Loucy (cell line): ENCODE measurements around the gene GBA2.

Source experiments
- H2AFZ ChIP-seq: fragments of 200-600 bp; sonication (generic); 2 replicates; pipeline ENCODE4 v1.6.0; 2016; ENCODE audit warnings: antibody characterized with exemption, mild to moderate bottlenecking, low read length, moderate library complexity
- H3F3A ChIP-seq: fragments of 200-600 bp; 2 replicates; pipeline ENCODE4 v1.6.0; 2016; ENCODE audit warnings: antibody characterized with exemption, low read depth, mild to moderate bottlenecking
- H3K27me3 ChIP-seq: fragments of 200-600 bp; sonication (generic); 2 replicates; pipeline ENCODE4 v1.6.1; 2014; ENCODE audit warnings: low read length, mild to moderate bottlenecking; ENCODE audit not compliant: insufficient read depth, poor library complexity, severe bottlenecking
- H3K36me3 ChIP-seq: fragments of 200-600 bp; sonication (generic); 2 replicates; pipeline ENCODE4 v1.6.1; 2016; ENCODE audit warnings: low read length; ENCODE audit not compliant: insufficient read depth
- H3K4me1 ChIP-seq: fragments of 200-600 bp; sonication (generic); 2 replicates; pipeline ENCODE4 v1.5.1; 2014; ENCODE audit warnings: low read length, mild to moderate bottlenecking; ENCODE audit not compliant: insufficient read depth, poor library complexity, severe bottlenecking
- H3K4me2 ChIP-seq: fragments of 200-600 bp; sonication (generic); 2 replicates; pipeline ENCODE4 v1.6.0; 2014; ENCODE audit warnings: antibody characterized with exemption, low read length, low read depth, mild to moderate bottlenecking; ENCODE audit not compliant: poor library complexity, severe bottlenecking
- H3K4me3 ChIP-seq: fragments of 200-600 bp; sonication (generic); 2 replicates; pipeline ENCODE4 v1.5.1; 2014; ENCODE audit warnings: low read length, mild to moderate bottlenecking, mixed read lengths; ENCODE audit not compliant: poor library complexity, severe bottlenecking
- H3K79me2 ChIP-seq: fragments of 200-600 bp; sonication (generic); 2 replicates; pipeline ENCODE4 v1.6.1; 2014; ENCODE audit warnings: low read length; ENCODE audit not compliant: insufficient read depth
- H3K9ac ChIP-seq: fragments of 200-600 bp; sonication (generic); 2 replicates; pipeline ENCODE4 v1.6.0; 2014; ENCODE audit warnings: mild to moderate bottlenecking, low read depth, low read length, moderate library complexity; ENCODE audit not compliant: poor library complexity, severe bottlenecking
- H3K9me2 ChIP-seq: fragments of 200-600 bp; sonication (generic); replicated peaks from 2 replicates; pipeline ENCODE4 v1.6.1; 2016; ENCODE audit warnings: low read depth, low read length, mixed read lengths
- H3K9me3 ChIP-seq: fragments of 200-600 bp; sonication (generic); 2 replicates; pipeline ENCODE4 v1.6.1; 2014; ENCODE audit warnings: mild to moderate bottlenecking, antibody characterized with exemption, low read length, low read depth; ENCODE audit not compliant: insufficient read depth
- H4K20me1 ChIP-seq: fragments of 200-600 bp; sonication (generic); 2 replicates; pipeline ENCODE4 v1.6.0; 2014; ENCODE audit warnings: antibody characterized with exemption, low read length, mild to moderate bottlenecking; ENCODE audit not compliant: insufficient read depth, poor library complexity, severe bottlenecking
- CTCF ChIP-seq: fragments of 200-600 bp; sonication (generic); conservative IDR thresholded peaks from 2 replicates; pipeline ENCODE4 v1.5.1; 2014; ENCODE audit warnings: mild to moderate bottlenecking, antibody characterized with exemption, low read length
- EZH2phosphoT487 ChIP-seq: fragments of 200-600 bp; IDR thresholded peaks from 2 replicates; pipeline ENCODE4 v1.6.1; 2018; ENCODE audit warnings: antibody characterized with exemption, mild to moderate bottlenecking, moderate library complexity, borderline replicate concordance

GBA2 gene

DNA sequence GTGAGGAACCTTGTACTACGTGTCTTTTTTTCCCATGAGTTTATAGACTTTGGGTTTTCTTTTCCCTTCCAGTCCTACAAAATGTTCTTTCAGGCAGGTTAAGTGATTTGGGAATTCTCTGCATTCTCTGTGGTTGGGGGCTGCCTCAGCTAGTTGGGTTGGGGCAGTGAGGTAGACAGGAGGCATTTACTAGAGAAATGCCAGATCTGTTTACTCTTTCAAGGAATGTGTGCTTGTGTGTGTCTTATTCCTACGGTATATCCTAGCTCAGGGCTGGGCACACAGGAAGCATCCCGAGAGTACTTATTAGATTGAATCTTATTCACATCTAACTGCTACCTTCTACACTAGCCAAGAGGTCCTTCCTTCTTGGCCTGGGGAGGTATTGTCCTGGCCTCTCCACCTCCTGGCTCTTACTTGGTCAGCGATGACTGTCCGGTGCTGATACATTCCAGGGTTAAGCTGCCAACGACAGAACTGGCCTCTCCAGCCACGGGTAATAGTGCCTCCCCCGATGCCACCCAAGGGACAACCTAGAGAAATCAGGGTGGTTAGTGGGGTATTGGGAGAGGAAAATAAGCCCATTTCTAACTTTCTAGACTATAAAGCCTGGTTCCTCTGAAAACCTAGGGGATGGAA, 5.0 kb downstream of the GBA2 start:
- Histone ChIP-seq H4K20me1 (peaks cover 36% of the 10 kb centered on the region), H3K4me2 (peak overlapping the region; percentile 23), H3K4me1 (peaks cover 38% of the 10 kb centered on the region), H3K36me3 (peaks cover 22% of the 10 kb centered on the region; the same call in 1 of the 2 replicates), H3K4me3 (no peak overlapping the region), H3K9ac (no peak overlapping the region), H3K79me2 (peaks cover 51% of the 10 kb centered on the region), H2AFZ (no peak overlapping the region), H3K9me3 (no peaks in the 10 kb centered on the region), H3K27me3 (no peaks in the 10 kb centered on the region), H3K9me2 (no peaks in the 10 kb centered on the region), H3F3A (no peaks in the 10 kb centered on the region)
- TF ChIP-seq EZH2phosphoT487, result no peak
- TF ChIP-seq CTCF, result no peak

GRCh38 chr9:35743452-35743851, 5.6 kb downstream of the GBA2 start:
- H3K4me3 ChIP-seq, result no peak overlapping the region
- peaks cover 47% of the 10 kb centered on the region for H3K79me2 ChIP-seq
- no peak overlapping the region for H2AFZ ChIP-seq
- no peaks in the 10 kb centered on the region for H3K9me2 ChIP-seq
- H3K9ac ChIP-seq, result no peak overlapping the region
- TF ChIP-seq CTCF, result no peak
- H3F3A ChIP-seq, result no peaks in the 10 kb centered on the region
- H3K27me3 ChIP-seq, result no peaks in the 10 kb centered on the region
- peaks cover 38% of the 10 kb centered on the region for H3K4me1 ChIP-seq
- no peaks in the 10 kb centered on the region for H3K9me3 ChIP-seq
- peaks cover 35% of the 10 kb centered on the region for H4K20me1 ChIP-seq
- H3K36me3 ChIP-seq, result peaks cover 27% of the 10 kb centered on the region; the same call in 1 of the 2 replicates
- no peak overlapping the region for H3K4me2 ChIP-seq

DNA sequence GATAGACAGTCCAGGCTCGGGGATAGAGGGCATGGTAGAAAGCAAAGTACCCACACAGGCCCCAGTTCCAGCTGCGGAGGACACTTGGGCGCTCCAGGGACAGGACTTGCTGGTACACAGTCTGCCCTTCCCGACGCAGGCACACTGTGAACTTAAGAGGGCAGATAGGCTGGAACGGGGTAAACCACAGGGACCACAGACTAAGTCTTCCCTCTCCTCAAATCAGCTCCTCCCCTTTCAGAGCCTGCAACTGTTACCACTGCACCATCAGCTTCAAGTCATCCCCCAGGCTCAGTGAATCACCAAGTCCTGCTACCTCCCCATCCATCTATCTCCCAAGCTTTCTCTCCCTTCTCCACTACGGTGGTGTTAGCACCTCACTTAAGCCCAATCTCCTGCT, 7.3 kb downstream of the GBA2 start:
- Histone ChIP-seq H3K9me3 (no peaks in the 10 kb centered on the region), H3K79me2 (peaks cover 30% of the 10 kb centered on the region), H3K36me3 (peaks cover 44% of the 10 kb centered on the region; the same call in 1 of the 2 replicates)

More for the DNA sequence above, 7.3 kb downstream of the GBA2 start:
- H3F3A ChIP-seq, result no peaks in the 10 kb centered on the region
- TF ChIP-seq EZH2phosphoT487 (no peak), CTCF (no peak)
- no peak overlapping the region for H3K4me3 ChIP-seq
- H3K9me2 ChIP-seq, result no peaks in the 10 kb centered on the region
- no peaks in the 10 kb centered on the region for H3K27me3 ChIP-seq
- H3K4me1 ChIP-seq, result peaks cover 24% of the 10 kb centered on the region
- peaks cover 18% of the 10 kb centered on the region for H4K20me1 ChIP-seq
- H3K4me2 ChIP-seq, result peak overlapping the region; percentile 17
- no peak overlapping the region for H3K9ac ChIP-seq
- no peak overlapping the region for H2AFZ ChIP-seq
